SU-DHL-6 (cell line): ENCODE results near the gene MINK1.

ENCODE experiments used
- CTCF ChIP-seq: fragments of 200-600 bp; sonication (generic); IDR thresholded peaks from one replicate; pipeline ENCODE4 v1.5.1; 2017; ENCODE audit warnings: antibody characterized with exemption, mild to moderate bottlenecking, low read length, moderate library complexity; ENCODE audit not compliant: insufficient read depth, poor library complexity, severe bottlenecking
- EZH2phosphoT487 ChIP-seq: fragments of 200-600 bp; sonication (generic), shearing (Covaris generic); conservative IDR thresholded peaks from 2 replicates; pipeline ENCODE4 v1.6.1; 2018; ENCODE audit warnings: mild to moderate bottlenecking, antibody characterized with exemption, low read length, moderate library complexity, mixed read lengths

- no peak for TF ChIP-seq CTCF
- no peak for TF ChIP-seq EZH2phosphoT487
These were observed 16.3 kb upstream of the MINK1 start for GRCh38 chr17:4816826-4817225.
